ENCODE measurements around the gene TCP10L. TPM values are rescaled to one million over a fixed set of nuclear protein-coding genes. Genes with fewer than 3 reads are reported as not detected.
"Not testable (repeated sequence)": the region's sequence is repeated elsewhere in the genome, so short reads cannot be mapped to it uniquely, and the experiment has no call there.

The TCP10L gene
- total and polyA plus RNA-seq, 2 experiments from 2014 or later = 0.97 TPM; not detected in 1

DNA sequence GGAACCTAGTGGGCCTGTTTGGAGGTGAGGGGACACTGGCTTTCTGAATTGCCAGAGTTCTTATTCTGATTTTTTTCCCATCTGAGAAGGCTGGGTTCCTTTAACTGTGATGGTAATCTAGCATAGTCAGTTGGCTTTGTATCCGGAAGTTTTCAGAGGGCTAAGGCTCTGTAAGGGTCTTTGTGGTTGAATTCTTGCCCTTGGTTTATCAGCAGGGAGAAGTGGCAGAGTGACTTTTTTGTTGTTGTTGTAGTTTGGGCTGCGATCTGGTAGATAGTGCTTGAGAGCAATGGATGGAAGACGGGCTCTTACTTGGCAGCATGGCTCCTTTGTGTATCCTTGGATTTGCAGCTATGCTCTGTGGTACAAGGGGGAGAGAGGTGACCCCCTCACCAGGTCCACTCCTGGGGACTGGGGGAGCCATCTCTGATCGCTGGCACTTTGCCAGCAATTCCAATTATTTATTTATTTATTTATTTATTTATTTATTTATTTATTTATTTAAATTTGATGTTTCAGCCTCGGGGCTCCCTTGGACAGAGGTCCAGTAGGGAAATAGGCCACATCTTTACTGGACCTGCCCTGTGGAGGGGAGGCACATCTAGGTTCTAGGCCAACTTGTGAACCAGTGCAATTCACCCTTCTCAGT is 18.5 kb downstream of the TCP10L start:
- no peak overlapping the region for H2AFZ ChIP-seq
- H3K9me2 ChIP-seq (ENCODE audit: insufficient read depth) = no peaks in the 10 kb centered on the region
- 63 to 66% methylated on average over 5 of the region's 5 CpGs for WGBS, 2 experiments (ENCODE audit: low coverage in 1 of 2, low lambda C conversion rate in 2 of 2, missing lambda C conversion rate in 2 of 2)
- H3K9me3 ChIP-seq (ENCODE audit: low read depth) = no peaks in the 10 kb centered on the region
- no peak overlapping the region for H3K9ac ChIP-seq
- H3F3A ChIP-seq (ENCODE audit: insufficient read depth) = peaks cover 9% of the 10 kb centered on the region; the same call in 1 of the 2 replicates
- in situ Hi-C loops (cut with MboI) = no loop called here
- no peak for DNase-seq
- no peaks in the 10 kb centered on the region for H3K36me3 ChIP-seq (ENCODE audit: low read depth)
- no peak overlapping the region for H3K4me3 ChIP-seq
- no peak overlapping the region for H3K4me2 ChIP-seq (ENCODE audit: unreplicated experiment)
- TF ChIP-seq EZH2 (IDR thresholded peaks at IDR 0.05; ENCODE audit: insufficient read depth, poor library complexity, severe bottlenecking) (no peak), EZH2phosphoT487 (IDR thresholded peaks at IDR 0.05; ENCODE audit: insufficient read depth, low read depth) (no peak)
- no peak overlapping the region for H3K27ac ChIP-seq
- H3K27me3 ChIP-seq (replicated peaks; ENCODE audit: insufficient read depth) = no peaks in the 10 kb centered on the region
- peaks cover 3% of the 10 kb centered on the region; the same call in 1 of the 2 replicates for H3K4me1 ChIP-seq (ENCODE audit: insufficient read depth)
- no peaks in the 10 kb centered on the region for H4K20me1 ChIP-seq (ENCODE audit: insufficient read depth)
- H3K79me2 ChIP-seq (ENCODE audit: insufficient read depth) = no peaks in the 10 kb centered on the region

DNA sequence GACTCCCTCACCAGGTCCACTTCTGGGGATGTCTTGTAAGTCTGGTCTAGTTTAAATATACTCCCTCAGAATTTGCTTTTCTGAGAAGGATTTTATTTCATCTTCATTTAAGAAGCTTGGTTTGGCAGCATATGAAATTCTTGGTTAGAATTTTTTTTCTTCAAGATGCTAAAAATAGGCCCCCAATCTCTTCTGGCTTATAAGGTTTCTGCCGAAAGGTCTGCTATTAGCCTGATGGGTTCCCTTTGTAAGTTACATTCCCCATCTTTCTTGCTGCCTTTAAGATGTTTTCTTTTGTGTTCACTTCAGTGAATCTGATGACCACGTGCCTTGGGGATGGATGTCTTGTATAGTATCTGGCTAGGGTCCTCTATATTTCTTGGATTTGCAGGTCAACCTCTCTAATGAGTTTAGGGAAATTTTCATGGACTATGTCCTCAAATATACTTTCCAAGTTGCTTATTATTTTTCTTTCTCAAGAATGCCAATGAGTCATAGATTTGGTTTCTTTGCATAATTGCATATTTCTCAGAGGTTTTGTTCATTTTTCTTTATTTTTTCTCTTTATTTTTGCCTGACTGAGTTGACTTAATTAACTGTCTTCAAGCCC is 19.4 kb downstream of the TCP10L start:
- TF ChIP-seq EZH2 (IDR thresholded peaks at IDR 0.05; ENCODE audit: insufficient read depth, poor library complexity, severe bottlenecking) = no peak
- no peak for TF ChIP-seq EZH2phosphoT487 (IDR thresholded peaks at IDR 0.05; ENCODE audit: insufficient read depth, low read depth)
- Histone ChIP-seq H2AFZ (no peak overlapping the region), H3K4me3 (no peak overlapping the region), H3K79me2 (ENCODE audit: insufficient read depth) (no peaks in the 10 kb centered on the region), H3K9me2 (ENCODE audit: insufficient read depth) (no peaks in the 10 kb centered on the region), H3K27ac (no peak overlapping the region), H4K20me1 (ENCODE audit: insufficient read depth) (no peaks in the 10 kb centered on the region), H3F3A (ENCODE audit: insufficient read depth) (peaks cover 9% of the 10 kb centered on the region; the same call in 1 of the 2 replicates), H3K36me3 (ENCODE audit: low read depth) (no peaks in the 10 kb centered on the region), H3K27me3 (replicated peaks; ENCODE audit: insufficient read depth) (no peaks in the 10 kb centered on the region), H3K4me1 (ENCODE audit: insufficient read depth) (peaks cover 3% of the 10 kb centered on the region; the same call in 1 of the 2 replicates), H3K9ac (no peak overlapping the region), H3K4me2 (ENCODE audit: unreplicated experiment) (no peak overlapping the region), H3K9me3 (ENCODE audit: low read depth) (no peaks in the 10 kb centered on the region)
- in situ Hi-C loops (cut with MboI) = no loop called here
- WGBS, 2 experiments (ENCODE audit: low coverage in 1 of 2, low lambda C conversion rate in 2 of 2, missing lambda C conversion rate in 2 of 2) = 92 to 93% methylated on average over 2 of the region's 2 CpGs
- DNase-seq = peak; percentile 52

DNA sequence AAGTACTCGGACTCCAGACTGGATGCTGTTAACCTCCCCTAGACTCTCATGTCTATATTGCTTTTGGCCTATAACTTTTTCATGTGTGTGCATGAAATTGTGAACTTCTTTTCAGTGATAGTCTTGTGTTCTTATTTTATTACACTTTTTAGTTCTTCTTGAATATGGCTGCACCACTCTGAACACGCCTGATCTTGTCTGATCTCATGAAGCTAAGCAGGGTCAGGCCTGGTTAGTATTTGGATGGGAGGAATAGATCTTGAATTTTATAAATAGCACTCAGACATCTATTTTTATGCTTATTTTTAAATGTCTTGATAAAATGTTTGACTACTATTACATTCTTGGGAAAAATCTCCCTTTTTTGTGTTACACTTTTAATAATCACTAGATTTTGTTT is 22.4 kb downstream of the TCP10L start:
- in situ Hi-C loops (cut with MboI) = no loop called here
- H3K79me2 ChIP-seq (ENCODE audit: insufficient read depth) = no peaks in the 10 kb centered on the region
- H3K4me2 ChIP-seq (ENCODE audit: unreplicated experiment) = no peak overlapping the region
- no peak for DNase-seq
- no peaks in the 10 kb centered on the region for H3K36me3 ChIP-seq (ENCODE audit: low read depth)
- no peaks in the 10 kb centered on the region for H3K27me3 ChIP-seq (replicated peaks; ENCODE audit: insufficient read depth)
- TF ChIP-seq EZH2phosphoT487 (IDR thresholded peaks at IDR 0.05; ENCODE audit: insufficient read depth, low read depth) (no peak), EZH2 (IDR thresholded peaks at IDR 0.05; ENCODE audit: insufficient read depth, poor library complexity, severe bottlenecking) (no peak)
- H2AFZ ChIP-seq = peak overlapping the region; percentile 50; the same call in 1 of the 2 replicates
- H3K4me3 ChIP-seq = no peak overlapping the region
- H3K9me2 ChIP-seq (ENCODE audit: insufficient read depth) = no peaks in the 10 kb centered on the region
- peaks cover 3% of the 10 kb centered on the region; the same call in 1 of the 2 replicates for H3K4me1 ChIP-seq (ENCODE audit: insufficient read depth)
- no peak overlapping the region for H3K27ac ChIP-seq
- H4K20me1 ChIP-seq (ENCODE audit: insufficient read depth) = no peaks in the 10 kb centered on the region
- WGBS, 2 experiments (ENCODE audit: low coverage in 1 of 2, low lambda C conversion rate in 2 of 2, missing lambda C conversion rate in 2 of 2) = 62% methylated on average over 2 of the region's 2 CpGs
- no peaks in the 10 kb centered on the region for H3F3A ChIP-seq (ENCODE audit: insufficient read depth)
- no peaks in the 10 kb centered on the region for H3K9me3 ChIP-seq (ENCODE audit: low read depth)
- H3K9ac ChIP-seq = no peak overlapping the region

DNA sequence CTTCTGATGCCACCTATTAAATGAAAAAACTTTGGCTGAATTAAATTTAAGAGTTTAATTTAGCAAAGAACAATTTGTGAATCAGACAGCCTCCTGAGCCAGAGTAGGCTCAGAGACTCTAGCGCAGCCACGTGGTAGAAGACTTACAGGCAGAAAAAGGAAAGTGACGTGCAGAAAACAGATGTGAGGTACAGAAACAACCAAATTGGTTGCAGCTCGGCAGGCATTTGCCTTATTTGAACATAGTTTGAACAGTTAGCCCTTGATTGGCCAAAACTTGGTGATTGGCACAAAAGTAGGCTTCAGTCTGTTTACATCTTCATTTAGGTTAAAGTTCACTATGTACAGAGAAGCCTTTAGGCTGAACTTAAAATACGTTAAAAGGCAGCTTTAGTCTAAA is 22.9 kb downstream of the TCP10L start:
- Histone ChIP-seq H3K27ac (no peak overlapping the region), H3K9me3 (ENCODE audit: low read depth) (no peaks in the 10 kb centered on the region)
- no peak for TF ChIP-seq EZH2phosphoT487 (IDR thresholded peaks at IDR 0.05; ENCODE audit: insufficient read depth, low read depth)
- no peak for TF ChIP-seq EZH2 (IDR thresholded peaks at IDR 0.05; ENCODE audit: insufficient read depth, poor library complexity, severe bottlenecking)

DNA sequence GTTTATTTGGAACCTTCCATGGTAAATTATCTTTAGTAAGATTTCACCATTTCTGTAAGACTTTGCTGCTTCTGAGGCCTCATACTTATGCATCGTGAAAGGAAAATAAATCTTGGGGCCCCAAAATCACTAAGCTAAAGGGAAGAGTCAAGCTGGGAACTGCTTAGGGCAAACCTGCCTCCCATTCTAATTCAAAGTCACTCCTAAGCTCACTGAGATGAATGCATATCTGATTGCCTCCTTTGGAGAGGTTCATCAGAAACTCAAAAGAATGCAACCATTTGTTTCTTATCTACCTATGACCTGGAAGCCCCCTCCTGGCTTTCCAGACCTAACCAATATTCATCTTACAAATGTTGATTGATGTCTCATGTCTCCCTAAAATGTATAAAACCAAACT is 23.8 kb downstream of the TCP10L start:
- WGBS, 2 experiments (ENCODE audit: low coverage in 1 of 2, low lambda C conversion rate in 2 of 2, missing lambda C conversion rate in 2 of 2) = 91 to 95% methylated on average over 1 of the region's 1 CpG
- H3K9ac ChIP-seq; H3K79me2 ChIP-seq (ENCODE audit: insufficient read depth); H3K27ac ChIP-seq; H2AFZ ChIP-seq; H3K4me2 ChIP-seq (ENCODE audit: unreplicated experiment); H3K9me3 ChIP-seq (ENCODE audit: low read depth); H3K9me2 ChIP-seq (ENCODE audit: insufficient read depth); H3K27me3 ChIP-seq (replicated peaks; ENCODE audit: insufficient read depth); H3F3A ChIP-seq (ENCODE audit: insufficient read depth); H3K36me3 ChIP-seq (ENCODE audit: low read depth); in situ Hi-C loops (cut with MboI); DNase-seq; H3K4me3 ChIP-seq; H3K4me1 ChIP-seq (ENCODE audit: insufficient read depth); H4K20me1 ChIP-seq (ENCODE audit: insufficient read depth): not testable (repeated sequence)

More for the DNA sequence above, 22.9 kb downstream of the TCP10L start:
- DNase-seq = peak; percentile 85
- Histone ChIP-seq H3K4me1 (ENCODE audit: insufficient read depth) (peaks cover 3% of the 10 kb centered on the region; the same call in 1 of the 2 replicates), H3K27me3 (replicated peaks; ENCODE audit: insufficient read depth) (no peaks in the 10 kb centered on the region), H3K36me3 (ENCODE audit: low read depth) (no peaks in the 10 kb centered on the region), H3K4me3 (no peak overlapping the region), H3F3A (ENCODE audit: insufficient read depth) (no peaks in the 10 kb centered on the region), H3K9ac (no peak overlapping the region), H3K79me2 (ENCODE audit: insufficient read depth) (no peaks in the 10 kb centered on the region), H3K9me2 (ENCODE audit: insufficient read depth) (no peaks in the 10 kb centered on the region), H4K20me1 (ENCODE audit: insufficient read depth) (no peaks in the 10 kb centered on the region), H2AFZ (peak overlapping the region; percentile 50), H3K4me2 (ENCODE audit: unreplicated experiment) (no peak overlapping the region)
- in situ Hi-C loops (cut with MboI) = no loop called here
- 42 to 43% methylated on average over 5 of the region's 5 CpGs for WGBS, 2 experiments (ENCODE audit: low coverage in 1 of 2, low lambda C conversion rate in 2 of 2, missing lambda C conversion rate in 2 of 2)

Data from GM23248 (cell line).